ENCODE data around the gene MED13L. TPM values are rescaled to one million over a fixed set of nuclear protein-coding genes. Genes with fewer than 3 reads are reported as not detected.

The MED13L gene
- total and polyA plus RNA-seq, 12 donors = 9.4 to 76.5 (median 64.2) TPM

GRCh38 chr12:116165036-116165425 lies 112.5 kb downstream of the MED13L start:
- ATAC-seq = peak in 6 of 8 donors; percentile 42 to 79 (median 58)
- intact Hi-C loops (cut with DNase I) = no loop called here
- no peaks in the 10 kb centered on the region for H3K36me3 ChIP-seq
- H3K9me3 ChIP-seq = no peaks in the 10 kb centered on the region
- TF ChIP-seq CTCF (IDR thresholded peaks at IDR 0.05) = no peak
- no peak for DNase-seq
- peak overlapping the region in 3 of 10 donors; percentile 30 to 47 (median 32) for H3K27ac ChIP-seq
- H3K4me1 ChIP-seq = peaks cover 5 to 76% (median 50%) of the 10 kb centered on the region in 9 donors
- 71 to 74% methylated on average over 4 of the region's 4 CpGs for WGBS, 2 donors
- H3K27me3 ChIP-seq = no peaks in the 10 kb centered on the region
- H3K4me3 ChIP-seq = no peak overlapping the region

DNA sequence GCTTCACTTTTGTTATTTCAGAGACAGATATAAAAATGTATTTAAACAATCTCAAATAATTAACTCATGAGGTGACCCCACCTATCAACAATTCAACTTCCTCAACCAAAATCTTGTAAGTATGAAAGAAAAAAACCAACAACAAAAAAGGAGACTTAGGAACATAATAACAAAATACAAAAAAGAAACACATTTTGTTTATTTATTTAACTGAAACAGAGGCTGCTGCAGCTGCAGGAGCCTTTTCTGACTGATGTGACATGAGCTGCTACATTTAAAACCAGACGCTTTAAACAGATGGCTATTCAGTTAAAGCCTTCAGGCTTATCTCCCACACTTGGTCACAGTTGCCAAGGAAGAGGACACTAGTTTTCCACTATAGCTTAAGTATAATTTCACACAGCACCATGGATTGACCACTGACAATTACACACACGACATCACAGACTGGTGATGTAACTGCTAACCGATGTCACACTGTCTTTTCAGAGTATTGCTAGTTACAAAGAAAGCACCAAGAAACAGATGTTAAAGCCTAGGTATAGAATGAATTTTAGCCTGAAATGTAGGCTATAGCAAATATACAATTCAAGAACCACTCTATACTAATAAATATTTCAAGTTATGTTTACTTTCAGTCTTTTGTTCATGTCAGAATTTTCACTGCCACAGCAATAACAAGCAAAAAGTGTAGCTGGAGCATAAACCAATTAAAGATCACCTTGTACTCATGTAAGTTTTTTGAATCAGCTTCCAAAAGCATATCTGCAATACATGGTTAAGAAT lies 113.0 kb downstream of the MED13L start:
- peak in 7 of 8 donors; percentile 35 to 61 (median 45) for ATAC-seq
- DNase-seq = no peak
- Histone ChIP-seq H3K27me3 (no peaks in the 10 kb centered on the region), H3K4me1 (peaks cover 8 to 81% (median 56%) of the 10 kb centered on the region in 9 donors), H3K9me3 (no peaks in the 10 kb centered on the region), H3K27ac (peak overlapping the region in 5 of 10 donors; percentile 10 to 47 (median 32)), H3K36me3 (no peaks in the 10 kb centered on the region), H3K4me3 (no peak overlapping the region)
- WGBS, 2 donors = 8 to 15% methylated on average over 3 of the region's 3 CpGs
- intact Hi-C loops (cut with DNase I) = loop anchor here in 1 of 10 donors (5.0 kb wide), 1 partner anchor 33 kb away; no protein-coding TSS in a partner anchor
- no peak for TF ChIP-seq CTCF (IDR thresholded peaks at IDR 0.05)

GRCh38 chr12:116162071-116162470 lies 115.4 kb downstream of the MED13L start:
- 83 to 89% methylated on average over 3 of the region's 3 CpGs for WGBS, 2 donors
- Histone ChIP-seq H3K27ac (no peak overlapping the region), H3K9me3 (no peaks in the 10 kb centered on the region), H3K4me3 (no peak overlapping the region), H3K4me1 (peaks cover 8 to 89% (median 74%) of the 10 kb centered on the region in 9 donors), H3K36me3 (no peaks in the 10 kb centered on the region), H3K27me3 (no peaks in the 10 kb centered on the region)
- intact Hi-C loops (cut with DNase I) = loop anchor here in 1 of 10 donors (5.0 kb wide), 1 partner anchor 35 kb away; no protein-coding TSS in a partner anchor
- TF ChIP-seq CTCF (IDR thresholded peaks at IDR 0.05) = no peak
- DNase-seq (no peak), ATAC-seq (no peak)

DNA sequence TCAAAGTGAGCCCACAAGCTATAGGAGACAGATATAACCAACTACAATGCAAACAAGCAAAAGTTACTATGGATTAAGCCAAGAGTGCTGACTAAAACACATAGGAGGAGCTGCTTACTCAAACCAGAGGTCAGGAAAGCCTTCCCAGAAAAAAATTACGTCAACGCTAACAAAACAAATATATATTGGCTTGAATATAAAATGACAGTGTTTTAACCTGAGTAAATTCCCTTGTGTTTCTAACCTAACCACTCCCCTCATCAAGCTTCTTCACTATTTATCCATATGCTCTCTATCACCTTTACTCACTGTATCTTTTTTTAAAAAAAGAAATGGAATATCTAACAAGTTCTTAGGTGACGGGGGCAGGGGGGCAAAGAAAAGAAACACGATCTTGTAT lies 115.9 kb downstream of the MED13L start:
- no peak overlapping the region for H3K27ac ChIP-seq

More for the DNA sequence above, 115.9 kb downstream of the MED13L start:
- no peaks in the 10 kb centered on the region for H3K9me3 ChIP-seq
- no peak for TF ChIP-seq CTCF (IDR thresholded peaks at IDR 0.05)
- ATAC-seq (no peak), DNase-seq (no peak)
- no peak overlapping the region for H3K4me3 ChIP-seq
- intact Hi-C loops (cut with DNase I) = loop anchor here in 1 of 10 donors (5.0 kb wide), 1 partner anchor 36 kb away; no protein-coding TSS in a partner anchor
- peaks cover 8 to 88% (median 77%) of the 10 kb centered on the region in 9 donors for H3K4me1 ChIP-seq
- H3K27me3 ChIP-seq = no peaks in the 10 kb centered on the region
- WGBS, 2 donors = 84 to 89% methylated on average over 4 of the region's 4 CpGs
- no peaks in the 10 kb centered on the region for H3K36me3 ChIP-seq

Data from heart right ventricle (tissue), 16 donors.